GM23338 (cell line): ENCODE results near the gene COX4I1.

Experiments
- CREB1 ChIP-seq: fragments of 250-450 bp; sonication (Bioruptor Pico); IDR thresholded peaks from 2 replicates; pipeline ENCODE4 v1.5.0; 2020; ENCODE audit warnings: low read depth, mild to moderate bottlenecking, moderate library complexity
- EZH2 ChIP-seq: fragments of 200-600 bp; sonication (generic); IDR thresholded peaks from one replicate; pipeline ENCODE4 v1.8.0; 2017; ENCODE audit warnings: antibody characterized with exemption, mild to moderate bottlenecking, low read depth; ENCODE audit not compliant: unreplicated experiment
- EZH2phosphoT487 ChIP-seq: fragments of 200-600 bp; sonication (generic); IDR thresholded peaks from one replicate; pipeline ENCODE4 v1.8.1; 2018; ENCODE audit warnings: antibody characterized with exemption; ENCODE audit not compliant: unreplicated experiment
- JUNB ChIP-seq: IDR thresholded peaks from one replicate; pipeline ENCODE4 v1.6.1; 2016; ENCODE audit warnings: antibody characterized with exemption; ENCODE audit not compliant: unreplicated experiment
- NANOG ChIP-seq: IDR thresholded peaks from 2 replicates; pipeline ENCODE4 v1.6.1; 2016; ENCODE audit warnings: antibody characterized with exemption, borderline replicate concordance
- POLR2AphosphoS5 ChIP-seq: IDR thresholded peaks from 2 replicates; pipeline ENCODE4 v1.6.1; 2016; ENCODE audit warnings: antibody characterized with exemption, low read depth
- REST ChIP-seq: IDR thresholded peaks from one replicate; pipeline ENCODE4 v1.6.1; 2018; ENCODE audit warnings: antibody characterized with exemption; ENCODE audit not compliant: unreplicated experiment
- STAT1 ChIP-seq: IDR thresholded peaks from one replicate; pipeline ENCODE4 v1.6.1; 2016; ENCODE audit warnings: antibody characterized with exemption; ENCODE audit not compliant: unreplicated experiment
- ZNF114 ChIP-seq: fragments of 250-450 bp; sonication (Bioruptor Pico); IDR thresholded peaks from 2 replicates; pipeline ENCODE4 v1.5.0; 2020; ENCODE audit warnings: mild to moderate bottlenecking, moderate library complexity
- ZNF331 ChIP-seq: fragments of 250-450 bp; sonication (Bioruptor Pico); IDR thresholded peaks from 2 replicates; pipeline ENCODE4 v1.5.0; 2020; ENCODE audit warnings: low read depth, mild to moderate bottlenecking, moderate library complexity
- ZNF462 ChIP-seq: fragments of 250-450 bp; sonication (Bioruptor Pico); IDR thresholded peaks from 2 replicates; pipeline ENCODE4 v1.5.0; 2020; ENCODE audit warnings: mild to moderate bottlenecking, moderate library complexity
- TF ChIP-seq, protein P1 (sequence below), 2 experiments: fragments of 200-600 bp in 1 of 2; sonication (generic) in 1 of 2; conservative IDR thresholded peaks; 2 replicates each; pipeline versions ENCODE4 v1.5.1 to v1.6.1; 2016 to 2017; ENCODE audit warnings: antibody characterized with exemption in 2 of 2, low read depth in 2 of 2, mild to moderate bottlenecking in 2 of 2, moderate library complexity in 1 of 2
- TF ChIP-seq, protein P2 (sequence below): IDR thresholded peaks from 2 replicates; pipeline ENCODE4 v1.6.1; 2016; ENCODE audit warnings: antibody characterized with exemption

DNA sequence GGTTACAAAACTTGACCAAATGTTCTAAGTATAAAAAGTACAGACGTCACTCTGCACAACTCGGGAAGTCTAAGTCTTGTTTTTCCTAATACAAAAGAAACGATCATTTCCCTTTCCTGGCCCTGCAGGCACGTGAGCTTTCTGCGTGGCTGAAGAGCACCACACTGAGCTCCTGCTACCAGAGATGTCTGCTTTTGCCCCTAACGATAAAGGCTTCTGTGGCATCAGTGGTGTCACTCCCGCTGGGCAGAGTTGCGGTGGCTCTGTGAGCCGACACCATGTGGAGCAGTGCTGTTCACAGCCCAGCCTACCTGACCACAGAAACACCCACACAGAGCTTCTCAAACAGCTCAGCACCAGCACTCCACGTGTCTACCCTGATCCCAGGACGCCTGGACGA lies 20.6 kb upstream of the COX4I1 start:
- TF ChIP-seq, protein P1, sequence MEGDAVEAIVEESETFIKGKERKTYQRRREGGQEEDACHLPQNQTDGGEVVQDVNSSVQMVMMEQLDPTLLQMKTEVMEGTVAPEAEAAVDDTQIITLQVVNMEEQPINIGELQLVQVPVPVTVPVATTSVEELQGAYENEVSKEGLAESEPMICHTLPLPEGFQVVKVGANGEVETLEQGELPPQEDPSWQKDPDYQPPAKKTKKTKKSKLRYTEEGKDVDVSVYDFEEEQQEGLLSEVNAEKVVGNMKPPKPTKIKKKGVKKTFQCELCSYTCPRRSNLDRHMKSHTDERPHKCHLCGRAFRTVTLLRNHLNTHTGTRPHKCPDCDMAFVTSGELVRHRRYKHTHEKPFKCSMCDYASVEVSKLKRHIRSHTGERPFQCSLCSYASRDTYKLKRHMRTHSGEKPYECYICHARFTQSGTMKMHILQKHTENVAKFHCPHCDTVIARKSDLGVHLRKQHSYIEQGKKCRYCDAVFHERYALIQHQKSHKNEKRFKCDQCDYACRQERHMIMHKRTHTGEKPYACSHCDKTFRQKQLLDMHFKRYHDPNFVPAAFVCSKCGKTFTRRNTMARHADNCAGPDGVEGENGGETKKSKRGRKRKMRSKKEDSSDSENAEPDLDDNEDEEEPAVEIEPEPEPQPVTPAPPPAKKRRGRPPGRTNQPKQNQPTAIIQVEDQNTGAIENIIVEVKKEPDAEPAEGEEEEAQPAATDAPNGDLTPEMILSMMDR (conservative IDR thresholded peaks at IDR 0.05; ENCODE audit: low read depth in 2 of 2), result no peak
- no peak for TF ChIP-seq EZH2phosphoT487
- no peak for TF ChIP-seq CREB1 (CRISPR knock-in tag)
- TF ChIP-seq EZH2, result no peak
- TF ChIP-seq ZNF331 (CRISPR knock-in tag), result no peak
- TF ChIP-seq REST, result no peak
- no peak for TF ChIP-seq POLR2AphosphoS5
- no peak for TF ChIP-seq ZNF114 (CRISPR knock-in tag)
- no peak for TF ChIP-seq NANOG
- TF ChIP-seq, protein P2, sequence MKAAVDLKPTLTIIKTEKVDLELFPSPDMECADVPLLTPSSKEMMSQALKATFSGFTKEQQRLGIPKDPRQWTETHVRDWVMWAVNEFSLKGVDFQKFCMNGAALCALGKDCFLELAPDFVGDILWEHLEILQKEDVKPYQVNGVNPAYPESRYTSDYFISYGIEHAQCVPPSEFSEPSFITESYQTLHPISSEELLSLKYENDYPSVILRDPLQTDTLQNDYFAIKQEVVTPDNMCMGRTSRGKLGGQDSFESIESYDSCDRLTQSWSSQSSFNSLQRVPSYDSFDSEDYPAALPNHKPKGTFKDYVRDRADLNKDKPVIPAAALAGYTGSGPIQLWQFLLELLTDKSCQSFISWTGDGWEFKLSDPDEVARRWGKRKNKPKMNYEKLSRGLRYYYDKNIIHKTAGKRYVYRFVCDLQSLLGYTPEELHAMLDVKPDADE, result no peak
- no peak for TF ChIP-seq STAT1
- TF ChIP-seq JUNB, result no peak
- no peak for TF ChIP-seq ZNF462
